Erythroblast (primary cell): ENCODE results near the gene EIF4EBP3.

Experiments used
- GATA1 ChIP-seq: IDR thresholded peaks from 2 replicates; pipeline ENCODE4 v1.6.1; 2011; ENCODE audit warnings: low read depth, mild to moderate bottlenecking, control low read depth, low read length, moderate library complexity
- POLR2A ChIP-seq: IDR thresholded peaks from 2 replicates; pipeline ENCODE4 v1.6.1; 2011; ENCODE audit warnings: mild to moderate bottlenecking, low read length

DNA sequence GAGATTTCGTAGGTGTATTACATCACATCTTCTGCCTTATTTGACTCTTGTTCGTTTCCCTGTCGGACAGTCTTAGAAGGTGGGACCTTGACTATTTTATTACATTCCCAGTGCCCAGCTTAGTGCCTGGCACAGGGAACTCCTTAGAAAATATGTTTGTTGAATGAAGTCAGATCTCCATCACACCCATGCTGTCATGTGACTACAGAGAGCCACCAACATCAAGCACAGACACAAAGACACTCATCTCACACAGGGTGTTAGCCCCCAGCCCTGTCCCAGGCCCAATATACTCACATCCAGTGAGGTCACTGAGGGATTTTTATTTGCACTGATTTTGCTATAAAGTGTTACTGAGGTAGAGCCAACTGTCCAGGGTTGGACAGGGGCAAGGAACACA, 10.5 kb downstream of the EIF4EBP3 start:
- TF ChIP-seq POLR2A: no peak
- no peak for TF ChIP-seq GATA1
